ENCODE data around the gene COL26A1. TPM values are rescaled to one million over a fixed set of nuclear protein-coding genes. Genes with fewer than 3 reads are reported as not detected.

The COL26A1 gene
- total RNA-seq, 3 donors from 2014 or later: not detected

- TF ChIP-seq CTCF (IDR thresholded peaks at IDR 0.05): no peak
- no peaks in the 10 kb centered on the region for H3K4me1 ChIP-seq (ENCODE audit: low read depth)
- intact Hi-C loops (cut with DNase I, micrococcal nuclease): no loop called here
- no peaks in the 10 kb centered on the region for H3K36me3 ChIP-seq (ENCODE audit: low read depth)
- no peak for ATAC-seq
- no peak overlapping the region for H3K4me3 ChIP-seq
- no peaks in the 10 kb centered on the region for H3K9me3 ChIP-seq
- no peak for DNase-seq
Measured at GRCh38 chr7:101435461-101436220, 73.0 kb downstream of the COL26A1 start.

- ATAC-seq: no peak
Measured at GRCh38 chr7:101436221-101436735, 73.6 kb downstream of the COL26A1 start.

GRCh38 chr7:101436857-101437576, 74.3 kb downstream of the COL26A1 start:
- peak; percentile 60 for ATAC-seq
- Histone ChIP-seq H3K36me3 (ENCODE audit: low read depth) (no peaks in the 10 kb centered on the region), H3K4me3 (no peak overlapping the region), H3K4me1 (ENCODE audit: low read depth) (no peaks in the 10 kb centered on the region), H3K9me3 (no peaks in the 10 kb centered on the region)
- no peak for TF ChIP-seq CTCF (IDR thresholded peaks at IDR 0.05)
- DNase-seq: peak in 2 of 3 donors; percentile 12 to 40
- intact Hi-C loops (cut with DNase I, micrococcal nuclease): no loop called here

More at GRCh38 chr7:101436221-101436735, 73.6 kb downstream of the COL26A1 start:
- intact Hi-C loops (cut with DNase I, micrococcal nuclease): no loop called here
- no peaks in the 10 kb centered on the region for H3K36me3 ChIP-seq (ENCODE audit: low read depth)
- no peak for TF ChIP-seq CTCF (IDR thresholded peaks at IDR 0.05)
- no peak overlapping the region for H3K4me3 ChIP-seq
- no peaks in the 10 kb centered on the region for H3K9me3 ChIP-seq
- no peaks in the 10 kb centered on the region for H3K4me1 ChIP-seq (ENCODE audit: low read depth)
- no peak for DNase-seq

GRCh38 chr7:101441890-101442289, 79.2 kb downstream of the COL26A1 start:
- DNase-seq: no peak
- intact Hi-C loops (cut with DNase I, micrococcal nuclease): no loop called here
- Histone ChIP-seq H3K4me1 (ENCODE audit: low read depth) (no peaks in the 10 kb centered on the region), H3K36me3 (ENCODE audit: low read depth) (no peaks in the 10 kb centered on the region), H3K9me3 (no peaks in the 10 kb centered on the region), H3K4me3 (no peak overlapping the region)
- no peak for TF ChIP-seq CTCF (IDR thresholded peaks at IDR 0.05)
- ATAC-seq: no peak

GRCh38 chr7:101442426-101443070, 79.9 kb downstream of the COL26A1 start:
- no peak for ATAC-seq
- no peak for DNase-seq
- TF ChIP-seq CTCF (IDR thresholded peaks at IDR 0.05): no peak
- H3K36me3 ChIP-seq (ENCODE audit: low read depth): no peaks in the 10 kb centered on the region
- intact Hi-C loops (cut with DNase I, micrococcal nuclease): no loop called here
- no peaks in the 10 kb centered on the region for H3K4me1 ChIP-seq (ENCODE audit: low read depth)
- no peaks in the 10 kb centered on the region for H3K9me3 ChIP-seq
- no peak overlapping the region for H3K4me3 ChIP-seq
